Measurements from ENCODE around the gene COX7A2. TPM values are rescaled to one million over a fixed set of nuclear protein-coding genes. Genes with fewer than 3 reads are reported as not detected.

Gene COX7A2
- total RNA-seq, 6 donors from 2014 or later = 38.8 to 309 (median 181) TPM

GRCh38 chr6:75267461-75267860 lies 23.9 kb upstream of the COX7A2 start:
- H3K4me1 ChIP-seq = peaks cover 26 to 36% (median 32%) of the 10 kb centered on the region in 4 donors
- ATAC-seq (ENCODE audit: low FRiP score in 2 of 2) (no peak), DNase-seq (no peak)
- H3K27ac ChIP-seq = peak overlapping the region in 2 of 4 donors; percentile 7 to 27
- no peaks in the 10 kb centered on the region for H3K9me3 ChIP-seq
- H3K27me3 ChIP-seq = no peaks in the 10 kb centered on the region
- 29 to 35% methylated on average over 4 of the region's 4 CpGs for WGBS, 2 donors
- H3K36me3 ChIP-seq = peaks cover 3 to 29% (median 13%) of the 10 kb centered on the region in 4 donors
- TF ChIP-seq POLR2A (IDR thresholded peaks at IDR 0.05) (no peak), EP300 (IDR thresholded peaks at IDR 0.05) (no peak), POLR2AphosphoS5 (IDR thresholded peaks at IDR 0.05) (no peak), CTCF (IDR thresholded peaks at IDR 0.05) (no peak)
- H3K4me3 ChIP-seq = no peak overlapping the region

GRCh38 chr6:75266716-75267291 lies 23.2 kb upstream of the COX7A2 start:
- no peaks in the 10 kb centered on the region for H3K9me3 ChIP-seq
- 52 to 62% methylated on average over 2 of the region's 2 CpGs for WGBS, 2 donors
- no peak for TF ChIP-seq POLR2AphosphoS5 (IDR thresholded peaks at IDR 0.05)
- TF ChIP-seq EP300 (IDR thresholded peaks at IDR 0.05) = no peak
- TF ChIP-seq CTCF (IDR thresholded peaks at IDR 0.05) = peak; percentile 64 to 88 (median 72)
- ATAC-seq (ENCODE audit: low FRiP score in 2 of 2) = peak; percentile 63 to 86
- H3K27me3 ChIP-seq = no peaks in the 10 kb centered on the region
- H3K4me1 ChIP-seq = peaks cover 22 to 33% (median 26%) of the 10 kb centered on the region in 4 donors
- H3K36me3 ChIP-seq = peaks cover 5 to 36% (median 18%) of the 10 kb centered on the region in 4 donors
- no peak overlapping the region for H3K27ac ChIP-seq
- DNase-seq = no peak
- no peak overlapping the region for H3K4me3 ChIP-seq

GRCh38 chr6:75263401-75263750 lies 19.8 kb upstream of the COX7A2 start:
- no peaks in the 10 kb centered on the region for H3K27me3 ChIP-seq
- H3K36me3 ChIP-seq = peaks cover 15 to 64% (median 35%) of the 10 kb centered on the region in 4 donors
- H3K27ac ChIP-seq = no peak overlapping the region
- ATAC-seq (ENCODE audit: low FRiP score in 2 of 2) (no peak), DNase-seq (no peak)
- H3K9me3 ChIP-seq = no peaks in the 10 kb centered on the region
- no peak for TF ChIP-seq EP300 (IDR thresholded peaks at IDR 0.05)
- no peak for TF ChIP-seq CTCF (IDR thresholded peaks at IDR 0.05)
- TF ChIP-seq POLR2A (IDR thresholded peaks at IDR 0.05) = no peak
- no peak for TF ChIP-seq POLR2AphosphoS5 (IDR thresholded peaks at IDR 0.05)
- no peak overlapping the region for H3K4me3 ChIP-seq
- H3K4me1 ChIP-seq = peaks cover 16 to 21% (median 18%) of the 10 kb centered on the region in 4 donors

- peaks cover 16 to 70% (median 38%) of the 10 kb centered on the region in 4 donors for H3K36me3 ChIP-seq
These were observed 19.3 kb upstream of the COX7A2 start for GRCh38 chr6:75262716-75263400.

More at GRCh38 chr6:75262716-75263400, 19.3 kb upstream of the COX7A2 start:
- ATAC-seq (ENCODE audit: low FRiP score in 2 of 2) (no peak), DNase-seq (no peak)
- TF ChIP-seq CTCF (IDR thresholded peaks at IDR 0.05) (no peak), POLR2A (IDR thresholded peaks at IDR 0.05) (no peak)
- H3K27me3 ChIP-seq = no peaks in the 10 kb centered on the region
- H3K4me3 ChIP-seq = no peak overlapping the region
- H3K9me3 ChIP-seq = no peaks in the 10 kb centered on the region
- 69 to 73% methylated on average over 4 of the region's 4 CpGs for WGBS, 2 donors
- H3K27ac ChIP-seq = no peak overlapping the region
- peaks cover 12 to 15% (median 13%) of the 10 kb centered on the region in 4 donors for H3K4me1 ChIP-seq
